NCI-H187 treated with DMSO at 0.1 percent for 48 hours (cell line): ENCODE measurements around the gene ERFL.
"Not testable (repeated sequence)": the region's sequence is repeated elsewhere in the genome, so short reads cannot be mapped to it uniquely, and the experiment has no call there.

Experiments
- DNase-seq: peaks from one replicate; lab custom pipeline; 2025; lab: John Stamatoyannopoulos, UW

The ERFL gene

GRCh38 chr19:41876847-41877832, 51.1 kb downstream of the ERFL start, which contains the start of gene CD79A:
Gene CD79A, plus strand, starts transcription at chr19:41877279. Its CDS starts 26 bp downstream, at chr19:41877305.
- DNase-seq, result no peak

- DNase-seq, result not testable (repeated sequence)
Measured at GRCh38 chr19:41875973-41876372, 52.3 kb downstream of the ERFL start.

GRCh38 chr19:41872775-41873647, 55.2 kb downstream of the ERFL start:
- peak; percentile 37 for DNase-seq

GRCh38 chr19:41872384-41872774, 55.9 kb downstream of the ERFL start:
- DNase-seq, result no peak

GRCh38 chr19:41871573-41872383, 56.5 kb downstream of the ERFL start:
- DNase-seq, result no peak

- DNase-seq, result no peak
Measured at GRCh38 chr19:41870401-41870873, 57.8 kb downstream of the ERFL start.

- DNase-seq, result no peak
Measured at GRCh38 chr19:41869374-41869955, 58.8 kb downstream of the ERFL start.

- DNase-seq, result no peak
Measured at GRCh38 chr19:41868989-41869300, 59.3 kb downstream of the ERFL start.

GRCh38 chr19:41868120-41868988, 59.9 kb downstream of the ERFL start:
- DNase-seq, result peak; percentile 64

- DNase-seq, result no peak
Measured at GRCh38 chr19:41866284-41866683, 62.0 kb downstream of the ERFL start.

- no peak for DNase-seq
Measured at GRCh38 chr19:41864374-41864773, 63.9 kb downstream of the ERFL start.

- DNase-seq, result no peak
Measured at GRCh38 chr19:41863209-41863931, 64.9 kb downstream of the ERFL start.

GRCh38 chr19:41862445-41862986, 65.7 kb downstream of the ERFL start:
- no peak for DNase-seq

GRCh38 chr19:41861846-41862245, 66.4 kb downstream of the ERFL start:
- no peak for DNase-seq

GRCh38 chr19:41861116-41861768, 67.0 kb downstream of the ERFL start:
- peak; percentile 8 for DNase-seq

GRCh38 chr19:41860419-41861115, 67.7 kb downstream of the ERFL start:
- DNase-seq, result no peak

GRCh38 chr19:41859618-41860418, 68.4 kb downstream of the ERFL start, which contains the start of gene RPS19:
Gene RPS19, plus strand, starts transcription at chr19:41860255. Its CDS starts 520 bp downstream, at chr19:41860775.
- peak; percentile 96 for DNase-seq
